IPS DF 4.7 (cell line): ENCODE measurements around the gene HESX1.
A peak's percentile ranks its signal among the peaks of the same experiment; 100 is the strongest.

Experiments used
- DNase-seq: peaks from one replicate; pipeline ENCODE4 v3.0.0-alpha.2; 2013; ENCODE audit warnings: low spot score; ENCODE audit errors: extremely low read depth

The HESX1 gene

GRCh38 chr3:57168151-57168550, 31.6 kb downstream of the HESX1 start:
- DNase-seq: no peak

DNA sequence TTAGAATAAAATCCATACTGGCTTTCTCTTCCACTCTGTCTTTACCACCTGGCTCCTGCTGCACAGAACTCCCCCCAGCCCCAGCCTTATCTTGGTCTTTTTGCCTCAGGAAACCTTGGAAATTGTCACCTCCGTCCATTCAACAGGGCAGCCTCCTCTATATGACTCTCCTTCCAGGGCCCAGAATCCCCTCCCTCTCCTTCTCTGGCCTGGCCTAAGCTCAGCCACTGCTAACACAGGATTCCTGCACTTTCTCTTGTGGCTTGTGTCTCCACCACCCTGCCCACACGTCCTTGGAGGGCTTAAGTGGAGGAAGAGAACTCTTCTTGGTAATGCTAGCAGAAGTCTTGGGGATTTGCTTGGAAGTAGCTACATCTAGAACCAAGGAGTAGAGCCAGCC, 33.1 kb downstream of the HESX1 start:
- DNase-seq: no peak

DNA sequence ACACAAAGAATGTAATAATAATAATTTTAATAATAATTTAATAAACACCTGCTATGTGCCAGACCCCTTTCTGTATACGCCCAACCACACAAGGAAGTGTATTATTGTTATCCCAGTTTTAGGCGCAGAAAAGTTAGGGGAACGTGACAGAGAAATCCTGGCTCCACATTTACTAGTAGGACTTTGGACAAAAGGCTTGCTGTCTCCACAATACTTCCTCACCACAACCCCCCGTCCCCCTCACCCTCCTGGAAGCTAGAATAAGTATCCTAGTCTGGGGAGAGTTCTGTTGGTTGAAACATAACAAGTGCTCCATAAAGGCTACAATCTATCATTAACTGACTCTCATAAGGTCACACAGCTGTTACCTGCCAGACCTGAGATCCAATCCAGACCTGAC, 34.1 kb downstream of the HESX1 start:
- no peak for DNase-seq

DNA sequence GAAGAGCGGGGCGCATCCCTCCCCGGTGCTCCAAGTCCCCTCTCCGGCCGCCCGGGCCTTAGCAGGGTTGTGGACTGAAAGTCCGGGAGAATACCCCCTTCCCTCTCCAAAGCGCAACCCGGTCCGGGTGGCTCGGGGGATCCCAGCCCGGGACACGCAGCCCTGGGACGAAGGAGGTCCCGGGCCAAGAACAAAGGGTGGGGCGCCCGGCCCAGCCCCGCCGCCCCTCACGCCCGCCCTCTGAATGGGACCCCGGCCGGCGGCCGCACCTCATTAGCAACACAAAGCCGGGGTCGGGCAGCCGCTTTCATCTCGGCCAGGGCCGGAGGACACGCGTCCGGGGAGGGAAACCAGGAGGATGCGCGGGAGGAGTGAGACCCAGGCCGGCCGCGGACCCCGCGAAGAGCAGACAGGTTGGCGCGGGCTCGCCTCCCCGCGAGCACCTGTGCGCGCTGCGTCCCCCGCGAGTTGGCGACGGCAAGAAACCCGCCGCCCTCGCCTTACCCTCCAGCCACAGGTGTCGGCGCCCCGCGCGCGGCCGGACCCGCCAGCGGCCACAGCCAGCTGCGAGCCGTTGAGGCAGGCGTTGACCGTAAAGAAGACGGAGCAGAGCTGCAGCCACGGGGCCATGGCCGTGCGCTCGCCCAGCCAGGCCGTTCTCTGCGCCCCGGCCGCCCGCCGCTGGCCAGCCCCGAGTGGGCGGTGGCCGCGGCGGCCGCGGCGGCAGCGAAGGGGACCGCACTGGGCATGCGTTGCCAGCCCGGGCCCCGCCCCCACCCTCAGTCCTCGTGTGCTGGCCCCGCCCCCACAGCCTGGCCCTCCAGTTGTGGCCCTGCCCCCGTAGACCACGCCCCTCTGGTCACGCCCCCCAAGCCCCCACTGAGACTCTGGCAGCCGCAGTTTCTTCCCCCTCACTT, 34.9 kb downstream of the HESX1 start, which contains the start of gene IL17RD:
IL17RD (minus strand) TSS at position 697 of the 917 bp plus-strand sequence; CDS start at position 630, 67 bp downstream.
- no peak for DNase-seq

DNA sequence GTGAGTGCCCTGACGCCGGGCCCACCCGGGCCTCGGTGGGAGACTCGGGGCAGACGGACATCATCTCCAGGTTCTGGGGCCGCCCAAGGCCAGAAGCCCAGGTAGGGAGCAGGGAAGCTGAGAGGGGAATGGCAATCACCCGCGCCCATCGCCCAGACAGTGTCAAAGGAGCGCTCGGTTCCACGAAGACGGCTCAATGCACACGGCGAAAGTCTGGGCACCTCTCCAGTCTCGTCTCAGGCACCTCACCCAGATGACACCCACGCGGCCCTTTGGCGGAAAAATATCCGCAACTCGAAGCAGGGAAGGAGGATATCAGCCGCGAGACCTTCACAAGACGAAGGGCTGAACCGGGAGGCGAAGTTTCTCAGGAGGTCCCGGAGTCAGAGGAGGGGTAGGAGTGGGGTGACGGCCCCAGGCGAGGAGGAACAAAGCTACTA, 35.5 kb downstream of the HESX1 start:
- DNase-seq: no peak

GRCh38 chr3:57163751-57164150, 36.0 kb downstream of the HESX1 start:
- DNase-seq: no peak

GRCh38 chr3:57161915-57162314, 37.9 kb downstream of the HESX1 start:
- no peak for DNase-seq

DNA sequence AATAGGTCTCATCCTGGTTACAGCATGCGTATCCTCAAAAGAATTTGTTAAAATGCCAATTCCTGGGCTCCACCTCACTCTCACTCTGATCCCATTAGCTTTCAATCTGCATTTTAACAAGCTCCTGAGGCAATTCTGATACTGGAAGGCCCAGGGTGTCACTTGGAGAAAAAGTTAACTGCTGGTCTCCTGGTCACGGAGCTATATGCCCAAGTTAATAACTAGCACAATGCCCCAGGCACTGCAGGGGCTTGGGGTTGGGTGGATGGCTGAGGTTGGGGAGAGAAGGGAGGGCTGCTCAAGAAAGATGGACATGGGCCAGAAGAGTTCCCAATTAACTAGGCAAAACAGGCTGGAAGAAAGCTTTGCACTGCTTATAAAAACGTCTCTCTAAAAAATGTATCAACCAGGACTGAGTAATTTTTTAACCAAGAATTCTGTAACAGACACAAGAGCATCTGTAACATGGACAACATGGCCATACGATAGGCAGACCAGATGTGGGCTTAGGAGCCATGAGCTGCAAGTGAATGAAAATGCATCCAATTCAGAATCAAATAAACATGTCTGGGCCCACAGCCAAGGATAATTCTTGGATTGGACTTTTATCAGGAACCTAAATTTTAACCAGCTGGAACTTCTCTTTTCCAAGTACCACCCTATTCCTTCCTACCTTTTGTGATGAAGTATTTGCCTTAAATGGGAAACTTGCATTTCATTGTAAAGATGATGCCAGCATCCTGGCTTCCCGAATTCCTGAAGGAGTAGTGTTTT, 38.8 kb downstream of the HESX1 start:
- DNase-seq: no peak

GRCh38 chr3:57160076-57160764, 39.6 kb downstream of the HESX1 start:
- no peak for DNase-seq

- DNase-seq: peak; percentile 80
Measured at GRCh38 chr3:57158813-57159738, 40.7 kb downstream of the HESX1 start.

DNA sequence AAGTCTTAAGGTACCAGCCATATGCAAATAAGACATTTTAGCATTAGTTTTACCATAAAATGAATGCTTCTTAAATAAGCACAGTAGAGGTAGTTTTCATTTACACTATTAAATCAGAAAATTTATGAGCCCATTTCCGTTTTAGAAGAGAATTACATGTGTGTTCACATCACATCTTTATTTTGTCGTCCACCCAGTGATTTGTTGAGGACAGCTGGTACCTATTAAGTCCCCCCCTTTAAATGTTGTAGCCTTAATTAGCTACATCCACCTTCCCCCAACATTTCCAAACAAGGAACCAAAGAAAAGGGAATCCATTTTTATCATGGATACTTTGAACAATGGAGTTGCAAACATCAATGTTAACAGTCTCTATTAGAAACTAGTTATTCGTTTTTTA, 41.5 kb downstream of the HESX1 start:
- DNase-seq: no peak

GRCh38 chr3:57157545-57157944, 42.2 kb downstream of the HESX1 start:
- no peak for DNase-seq

GRCh38 chr3:57155310-57155643, 44.5 kb downstream of the HESX1 start:
- no peak for DNase-seq

DNA sequence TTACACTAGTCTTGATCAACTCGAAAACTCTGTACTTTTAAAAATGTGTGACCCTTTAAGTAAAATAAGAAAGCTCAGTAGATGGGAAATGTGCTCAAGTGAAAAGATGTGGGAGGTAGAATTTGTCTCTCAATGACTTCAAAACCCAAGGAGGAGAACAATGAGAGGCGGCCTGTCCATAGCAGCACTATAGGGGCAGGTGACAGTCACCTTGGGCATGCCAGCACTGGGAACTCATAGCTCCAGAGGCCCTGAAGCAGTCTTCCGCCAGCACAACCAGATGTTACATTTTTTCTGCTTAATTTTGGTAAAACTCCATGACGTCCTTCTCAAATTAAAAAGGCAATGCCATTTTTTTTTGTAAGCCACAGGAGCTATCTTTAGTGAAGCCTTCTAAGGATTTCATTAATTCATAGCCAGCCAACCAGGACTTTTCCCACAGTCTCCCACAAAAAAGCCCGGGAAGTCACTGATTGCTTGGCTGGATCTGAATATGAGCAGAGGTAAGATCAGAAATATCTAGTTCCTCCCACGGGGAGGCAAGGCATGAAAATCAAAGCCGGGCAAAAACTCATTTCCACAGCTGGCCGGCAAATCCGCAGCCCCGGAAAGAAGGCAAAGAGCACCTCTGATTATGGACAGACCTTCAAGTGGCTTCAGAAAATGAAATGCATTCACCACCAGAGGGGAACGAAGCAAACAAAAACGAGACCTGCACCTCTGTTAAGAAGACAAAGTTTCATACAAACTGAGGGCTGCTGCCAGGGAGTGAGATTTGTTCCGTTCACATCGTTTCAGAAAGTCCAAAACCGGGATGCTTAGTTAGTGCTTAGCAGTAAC, 45.1 kb downstream of the HESX1 start:
- DNase-seq: no peak

GRCh38 chr3:57152151-57153143, 47.3 kb downstream of the HESX1 start:
- no peak for DNase-seq

DNA sequence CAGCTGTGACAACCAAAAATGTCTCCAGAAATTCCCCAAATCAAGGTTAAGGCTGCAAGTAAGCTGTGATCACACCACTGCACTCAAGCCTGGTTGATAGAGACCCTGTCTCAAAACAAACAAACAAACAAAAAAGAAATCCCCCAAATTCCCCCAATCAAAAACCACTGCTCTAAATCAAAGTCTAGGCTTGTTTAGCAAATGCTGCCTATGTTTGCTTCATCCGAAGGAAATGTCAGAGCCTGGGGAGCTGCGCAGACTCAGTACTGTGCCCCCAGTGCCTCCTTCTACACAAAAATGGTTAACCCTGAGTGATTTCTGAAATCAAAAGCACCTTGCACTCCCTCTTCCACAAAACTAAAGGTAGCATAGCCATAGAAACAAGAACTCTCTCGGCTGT, 48.0 kb downstream of the HESX1 start:
- no peak for DNase-seq

- no peak for DNase-seq
Measured at GRCh38 chr3:57151021-57151449, 48.7 kb downstream of the HESX1 start.

DNA sequence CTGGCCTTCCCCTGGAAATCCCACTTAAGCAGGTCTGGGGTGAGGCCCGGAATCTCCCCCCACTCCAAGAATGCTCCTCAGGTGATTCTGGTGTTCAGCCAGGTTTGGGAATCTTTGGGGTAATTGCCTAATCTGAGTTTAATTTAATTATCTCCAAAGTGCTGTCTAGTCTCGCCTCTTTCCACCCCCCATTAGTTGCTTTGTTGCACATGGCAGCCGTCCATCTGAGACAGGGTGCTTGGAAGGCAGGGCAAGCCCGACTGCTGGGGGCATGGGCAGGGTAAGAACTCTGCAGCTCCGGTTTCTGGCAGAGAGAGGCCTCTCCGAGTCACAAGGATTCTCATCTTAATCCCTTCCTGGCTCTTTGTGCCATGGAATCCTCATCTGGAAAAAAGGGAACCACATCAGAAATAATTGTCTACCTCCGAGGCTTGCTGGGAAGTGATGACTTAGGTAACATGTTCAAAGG, 49.6 kb downstream of the HESX1 start:
- DNase-seq: no peak
